ENCODE results near the gene DCDC2C.

DNA sequence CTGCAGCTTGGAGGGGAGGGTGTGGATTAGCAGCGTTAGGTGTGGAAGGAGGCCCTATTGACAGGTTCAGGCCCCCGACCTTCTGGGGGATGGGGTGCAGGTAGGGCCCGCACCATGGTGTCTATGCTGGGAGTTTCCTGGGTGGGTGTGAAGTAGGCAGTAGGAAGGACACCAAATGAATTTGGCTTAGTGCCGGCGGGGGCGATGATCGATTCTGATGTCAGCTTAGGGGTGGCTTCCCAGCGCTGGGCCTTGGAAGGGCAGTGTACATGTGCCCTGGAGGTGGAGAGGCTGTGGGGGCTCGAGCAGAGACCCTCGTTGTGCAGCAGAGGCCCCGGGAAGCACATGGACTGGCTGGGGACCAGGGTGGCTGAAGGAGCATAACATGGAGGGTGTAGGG is 21.6 kb downstream of the DCDC2C start:
- TF ChIP-seq, protein P1, sequence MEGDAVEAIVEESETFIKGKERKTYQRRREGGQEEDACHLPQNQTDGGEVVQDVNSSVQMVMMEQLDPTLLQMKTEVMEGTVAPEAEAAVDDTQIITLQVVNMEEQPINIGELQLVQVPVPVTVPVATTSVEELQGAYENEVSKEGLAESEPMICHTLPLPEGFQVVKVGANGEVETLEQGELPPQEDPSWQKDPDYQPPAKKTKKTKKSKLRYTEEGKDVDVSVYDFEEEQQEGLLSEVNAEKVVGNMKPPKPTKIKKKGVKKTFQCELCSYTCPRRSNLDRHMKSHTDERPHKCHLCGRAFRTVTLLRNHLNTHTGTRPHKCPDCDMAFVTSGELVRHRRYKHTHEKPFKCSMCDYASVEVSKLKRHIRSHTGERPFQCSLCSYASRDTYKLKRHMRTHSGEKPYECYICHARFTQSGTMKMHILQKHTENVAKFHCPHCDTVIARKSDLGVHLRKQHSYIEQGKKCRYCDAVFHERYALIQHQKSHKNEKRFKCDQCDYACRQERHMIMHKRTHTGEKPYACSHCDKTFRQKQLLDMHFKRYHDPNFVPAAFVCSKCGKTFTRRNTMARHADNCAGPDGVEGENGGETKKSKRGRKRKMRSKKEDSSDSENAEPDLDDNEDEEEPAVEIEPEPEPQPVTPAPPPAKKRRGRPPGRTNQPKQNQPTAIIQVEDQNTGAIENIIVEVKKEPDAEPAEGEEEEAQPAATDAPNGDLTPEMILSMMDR (IDR thresholded peaks at IDR 0.05 in 8 of 11, conservative IDR thresholded peaks at IDR 0.05 in 3 of 11): no peak
- TF ChIP-seq POLR2A (IDR thresholded peaks at IDR 0.05): no peak
- TF ChIP-seq POLR2AphosphoS5 (IDR thresholded peaks at IDR 0.05): no peak

Measured in spleen (tissue), 7 donors.